Adipose tissue (tissue), 3 donors: ENCODE measurements around the gene GRIPAP1. TPM values are rescaled to one million over a fixed set of nuclear protein-coding genes. Genes with fewer than 3 reads are reported as not detected.

Source experiments
- H3K27ac ChIP-seq: one replicate; pipeline ENCODE4 v1.5.1; 2013; ENCODE audit warnings: low read depth, low read length
- WGBS, 3 donors: extraction: QIAGEN DNeasy Blood & Tissue Kit; methylation state at CpG; one replicate each; pipeline ENCODE4 v1.1.7; 2013; 5-methylcytosine and 5-hydroxymethylcytosine counted together
- polyA plus RNA-seq, 3 donors: library from polyadenylated mRNA; stranded (reverse); fragments of 200-250 nt; gene quantifications; one replicate each; pipeline ENCODE4 v1.2.3, GENCODE V29; 2013
- donor health status: healthy with polysubstance abuse.
- donor health status: Bipolar disorder and iron deficiency.
- donor health status: healthy.

Gene GRIPAP1
- polyA plus RNA-seq, 3 donors, result 13.8 to 25.9 (median 22.2) TPM

GRCh38 chrX:48971249-48972219, 30.5 kb downstream of the GRIPAP1 start, which contains the start of gene KCND1:
Gene KCND1, minus strand, starts transcription at chrX:48971844. Its CDS starts 1,573 bp downstream, at chrX:48970271.
- WGBS, 3 donors, result 0 to 28% (median 0%) methylated on average over 11 to 26 of the region's 28 CpGs
- H3K27ac ChIP-seq, result no peak within 1 kb of the TSS

GRCh38 chrX:48969471-48969870, 32.6 kb downstream of the GRIPAP1 start:
- WGBS, 3 donors, result 88 to 92% (median 89%) methylated on average over 20 to 28 of the region's 28 CpGs

GRCh38 chrX:48968377-48968776, 33.7 kb downstream of the GRIPAP1 start:
- 64 to 70% (median 65%) methylated on average over 1 of the region's 1 CpG for WGBS, 3 donors
- no peak overlapping the region for H3K27ac ChIP-seq

More at GRCh38 chrX:48969471-48969870, 32.6 kb downstream of the GRIPAP1 start:
- H3K27ac ChIP-seq, result no peak overlapping the region

GRCh38 chrX:48966796-48967579, 35.1 kb downstream of the GRIPAP1 start:
- no peak overlapping the region for H3K27ac ChIP-seq
- WGBS, 3 donors, result 81 to 93% (median 86%) methylated on average over 14 to 15 of the region's 15 CpGs

GRCh38 chrX:48965959-48966358, 36.1 kb downstream of the GRIPAP1 start:
- 92 to 98% (median 93%) methylated on average over 10 to 13 of the region's 14 CpGs for WGBS, 3 donors
- no peak overlapping the region for H3K27ac ChIP-seq

- no peak overlapping the region for H3K27ac ChIP-seq
- 35 to 46% (median 38%) methylated on average over 5 of the region's 5 CpGs for WGBS, 3 donors
Observed at GRCh38 chrX:48961585-48962091, 40.4 kb downstream of the GRIPAP1 start.

- no peak overlapping the region for H3K27ac ChIP-seq
- 67 to 91% (median 78%) methylated on average over 2 of the region's 2 CpGs for WGBS, 3 donors
Observed at GRCh38 chrX:48960291-48960690, 41.8 kb downstream of the GRIPAP1 start.

- WGBS, 3 donors, result 0 to 43% (median 1%) methylated on average over 21 of the region's 21 CpGs
Observed at GRCh38 chrX:48958635-48959094, 43.4 kb downstream of the GRIPAP1 start.

GRCh38 chrX:48957827-48958634, 44.0 kb downstream of the GRIPAP1 start:
- peak overlapping the region; percentile 41 for H3K27ac ChIP-seq
- WGBS, 3 donors, result 0 to 36% (median 0%) methylated on average over 57 to 66 of the region's 66 CpGs

More at GRCh38 chrX:48958635-48959094, 43.4 kb downstream of the GRIPAP1 start:
- no peak overlapping the region for H3K27ac ChIP-seq

DNA sequence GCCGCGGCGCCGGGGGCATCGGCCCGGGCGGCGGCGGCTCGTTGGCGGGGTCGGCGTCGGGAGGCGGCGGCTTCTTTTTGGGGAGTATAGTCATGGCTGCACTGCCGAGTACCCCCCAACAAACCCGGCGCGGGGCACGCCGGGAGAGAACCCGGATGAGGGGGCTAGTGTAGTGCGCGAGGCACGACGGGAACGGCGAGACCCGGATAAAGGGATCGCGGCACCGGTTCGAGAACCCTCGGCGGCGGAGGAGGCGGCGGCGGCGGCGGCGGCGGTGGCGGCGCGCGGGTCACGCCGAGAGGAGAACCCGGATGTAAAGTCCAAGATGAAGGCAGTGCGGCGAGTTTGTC, 44.6 kb downstream of the GRIPAP1 start, which contains the start of gene OTUD5:
TSS of gene OTUD5 (minus strand) at position 131 of the 350 bp plus-strand sequence. CDS start at position 94, 37 bp downstream.
- peak within 1 kb of the TSS; percentile 41 for H3K27ac ChIP-seq
- 0 to 43% (median 0%) methylated on average over 13 to 52 of the region's 53 CpGs for WGBS, 3 donors

DNA sequence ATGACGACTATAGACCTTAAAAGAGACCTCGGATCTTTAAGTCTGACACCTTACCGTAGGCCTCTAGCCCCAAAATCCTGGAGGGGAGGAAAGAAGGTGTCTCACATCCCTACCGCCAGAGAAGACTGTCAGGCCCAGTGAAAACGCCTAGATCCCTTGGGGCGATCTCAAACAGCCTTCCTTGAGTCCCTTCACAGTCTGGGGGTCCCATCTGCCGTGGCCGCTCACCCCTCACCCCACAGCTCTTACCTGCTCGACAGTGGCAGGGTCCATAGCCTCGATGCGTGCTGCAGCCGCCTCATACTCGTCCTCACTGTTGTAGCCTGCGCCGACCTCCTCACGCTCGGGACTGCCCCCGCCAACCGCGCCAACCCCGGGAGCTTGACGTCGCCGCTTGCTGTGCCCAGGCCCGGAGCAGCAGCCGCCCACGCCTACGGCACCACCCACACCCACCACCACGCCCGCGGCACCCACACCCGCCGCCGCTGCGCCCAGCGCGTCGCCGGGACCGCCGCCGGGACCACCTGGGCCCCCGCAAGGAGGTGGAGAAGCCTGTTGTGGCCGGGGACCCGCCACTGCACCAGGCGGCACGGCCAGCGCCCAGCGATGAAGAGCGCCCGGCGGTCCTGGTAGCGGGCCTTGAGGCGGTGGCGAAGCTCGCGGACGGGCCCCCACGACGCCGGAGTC, 45.2 kb downstream of the GRIPAP1 start:
- H3K27ac ChIP-seq, result peak overlapping the region; percentile 33
- 1 to 33% (median 3%) methylated on average over 22 to 60 of the region's 61 CpGs for WGBS, 3 donors

GRCh38 chrX:48948589-48948988, 53.5 kb downstream of the GRIPAP1 start:
- 71 to 100% (median 93%) methylated on average over 1 of the region's 1 CpG for WGBS, 3 donors
- no peak overlapping the region for H3K27ac ChIP-seq

- WGBS, 3 donors, result 45 to 59% (median 52%) methylated on average over 6 to 8 of the region's 8 CpGs
Observed at GRCh38 chrX:48945517-48946348, 56.3 kb downstream of the GRIPAP1 start.

GRCh38 chrX:48942895-48943294, 59.2 kb downstream of the GRIPAP1 start:
- WGBS, 3 donors, result 70 to 88% (median 80%) methylated on average over 2 of the region's 2 CpGs
- no peak overlapping the region for H3K27ac ChIP-seq

More at GRCh38 chrX:48945517-48946348, 56.3 kb downstream of the GRIPAP1 start:
- no peak overlapping the region for H3K27ac ChIP-seq

DNA sequence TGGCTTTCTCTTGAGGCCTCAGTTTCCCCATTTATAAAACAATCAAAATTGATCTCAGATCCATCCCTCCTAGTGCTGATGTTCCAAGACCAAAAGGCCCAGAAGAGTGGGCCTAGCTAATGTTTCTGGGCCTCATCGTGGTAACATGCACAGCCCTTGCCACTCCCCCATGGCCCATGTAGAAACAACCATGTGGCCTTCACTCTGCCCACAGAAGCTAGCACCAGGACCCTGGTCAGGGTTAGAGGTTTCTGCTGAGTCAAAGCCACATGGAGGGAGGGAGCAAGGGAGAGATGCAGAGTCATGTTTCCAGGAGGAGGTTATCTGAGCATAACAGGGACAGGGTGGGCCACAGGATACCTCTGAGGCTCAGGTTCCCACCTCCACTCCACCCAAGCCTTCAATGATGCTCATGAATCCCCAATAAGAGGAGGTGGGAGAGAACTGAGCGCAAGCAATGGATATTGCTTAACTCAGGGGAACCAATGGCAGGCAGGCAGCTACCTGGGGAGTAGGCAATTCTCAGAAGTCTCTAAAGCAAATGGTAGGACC, 61.6 kb downstream of the GRIPAP1 start:
- WGBS, 3 donors, result 66 to 86% (median 68%) methylated on average over 2 of the region's 2 CpGs
- no peak overlapping the region for H3K27ac ChIP-seq
